HUES64 (cell line): ENCODE results near the gene TSPAN3. TPM values are rescaled to one million over a fixed set of nuclear protein-coding genes. Genes with fewer than 3 reads are reported as not detected.

ENCODE experiments used
- H3K27ac ChIP-seq: 2 replicates; pipeline ENCODE4 v1.7.0; 2013; ENCODE audit warnings: low read depth, low read length, inconsistent platforms
- H3K27me3 ChIP-seq: 2 replicates; pipeline ENCODE4 v1.6.1; 2013; ENCODE audit warnings: mild to moderate bottlenecking, low read length; ENCODE audit not compliant: insufficient read depth
- H3K36me3 ChIP-seq: 2 replicates; pipeline ENCODE4 v1.6.1; 2013; ENCODE audit warnings: mild to moderate bottlenecking, low read length; ENCODE audit not compliant: insufficient read depth
- H3K4me1 ChIP-seq: 2 replicates; pipeline ENCODE4 v1.6.1; 2013; ENCODE audit warnings: mild to moderate bottlenecking, low read length, moderate library complexity; ENCODE audit not compliant: insufficient read depth
- H3K4me3 ChIP-seq: 2 replicates; pipeline ENCODE4 v1.5.1; 2013; ENCODE audit warnings: mild to moderate bottlenecking, low read length, moderate library complexity
- H3K9ac ChIP-seq: 2 replicates; pipeline ENCODE4 v1.6.1; 2013; ENCODE audit warnings: mild to moderate bottlenecking, low read depth, low read length
- H3K9me3 ChIP-seq: 2 replicates; pipeline ENCODE4 v1.6.1; 2013; ENCODE audit warnings: low read depth, low read length; ENCODE audit not compliant: insufficient read depth
- WGBS: fragments of 150-250, 120-280 bp; methylation state at CpG from one replicate; pipeline ENCODE4 v1.1.7; 2013; ENCODE audit warnings: missing lambda C conversion rate; 5-methylcytosine and 5-hydroxymethylcytosine counted together
- polyA plus RNA-seq, 2 experiments: library from polyadenylated mRNA; stranded (reverse); fragments of 50-300 nt; gene quantifications; one replicate each; pipeline ENCODE4 v1.2.3, GENCODE V29; 2013

The TSPAN3 gene
- 96.7 TPM for polyA plus RNA-seq (2013, experiment 1 of 2)
- polyA plus RNA-seq (2013, experiment 2 of 2) = 110 TPM

- peak within 1 kb of the TSS; percentile 80 for H3K27ac ChIP-seq
- WGBS = under 1% methylated on average over 97 of the region's 97 CpGs
- peak within 1 kb of the TSS; percentile 92 for H3K4me3 ChIP-seq
- peaks cover 7% of the 10 kb centered on the region; the same call in 1 of the 2 replicates for H3K36me3 ChIP-seq
- peaks cover 7% of the 10 kb centered on the region for H3K27me3 ChIP-seq
- peaks cover 14% of the 10 kb centered on the region for H3K4me1 ChIP-seq
- peak within 1 kb of the TSS; percentile 95 for H3K9ac ChIP-seq
- no peaks in the 10 kb centered on the region for H3K9me3 ChIP-seq
Measured at GRCh38 chr15:77070495-77071304, at the start of gene TSPAN3. Gene TSPAN3, minus strand, starts transcription at chr15:77071109. Its CDS starts 155 bp downstream, at chr15:77070954.

- no peaks in the 10 kb centered on the region for H3K27me3 ChIP-seq
- WGBS = 73% methylated on average over 4 of the region's 4 CpGs
- H3K9ac ChIP-seq = no peak overlapping the region
- H3K4me1 ChIP-seq = peaks cover 9% of the 10 kb centered on the region
- H3K27ac ChIP-seq = no peak overlapping the region
- no peaks in the 10 kb centered on the region for H3K9me3 ChIP-seq
- H3K36me3 ChIP-seq = no peaks in the 10 kb centered on the region
- no peak overlapping the region for H3K4me3 ChIP-seq
Measured at GRCh38 chr15:77120576-77120975, 49.7 kb upstream of the TSPAN3 start.

GRCh38 chr15:77119446-77119845 is 48.5 kb upstream of the TSPAN3 start:
- 82% methylated on average over 1 of the region's 1 CpG for WGBS
- H3K27ac ChIP-seq = no peak overlapping the region

GRCh38 chr15:77118882-77119321 is 48.0 kb upstream of the TSPAN3 start:
- Histone ChIP-seq H3K27ac (no peak overlapping the region), H3K9me3 (no peaks in the 10 kb centered on the region), H3K9ac (no peak overlapping the region), H3K4me1 (peaks cover 9% of the 10 kb centered on the region), H3K27me3 (no peaks in the 10 kb centered on the region), H3K4me3 (no peak overlapping the region), H3K36me3 (peaks cover 7% of the 10 kb centered on the region; the same call in 1 of the 2 replicates)
- 78% methylated on average over 3 of the region's 3 CpGs for WGBS

More at GRCh38 chr15:77119446-77119845, 48.5 kb upstream of the TSPAN3 start:
- peaks cover 9% of the 10 kb centered on the region for H3K4me1 ChIP-seq
- H3K9ac ChIP-seq = no peak overlapping the region
- H3K27me3 ChIP-seq = no peaks in the 10 kb centered on the region
- no peak overlapping the region for H3K4me3 ChIP-seq
- peaks cover 5% of the 10 kb centered on the region; the same call in 1 of the 2 replicates for H3K36me3 ChIP-seq
- H3K9me3 ChIP-seq = no peaks in the 10 kb centered on the region

- no peak overlapping the region for H3K9ac ChIP-seq
- H3K36me3 ChIP-seq = peaks cover 11% of the 10 kb centered on the region; the same call in 1 of the 2 replicates
- 99% methylated on average over 4 of the region's 4 CpGs for whole genome bisulfite sequencing
- H3K27me3 ChIP-seq = no peaks in the 10 kb centered on the region
- H3K9me3 ChIP-seq = no peaks in the 10 kb centered on the region
- H3K27ac ChIP-seq = no peak overlapping the region
- H3K4me3 ChIP-seq = no peak overlapping the region
- H3K4me1 ChIP-seq = 0 out of 2 replicates have a peak, but pooled peaks cover under 1% of the 10 kb centered on the region
Measured at GRCh38 chr15:77115179-77115578, 44.3 kb upstream of the TSPAN3 start.

GRCh38 chr15:77112838-77113504 is 42.1 kb upstream of the TSPAN3 start:
- H3K27ac ChIP-seq = no peak overlapping the region
- peaks cover 11% of the 10 kb centered on the region; the same call in 1 of the 2 replicates for H3K36me3 ChIP-seq
- no peaks in the 10 kb centered on the region for H3K27me3 ChIP-seq
- no peak overlapping the region for H3K9ac ChIP-seq
- H3K9me3 ChIP-seq = no peaks in the 10 kb centered on the region
- H3K4me3 ChIP-seq = no peak overlapping the region
- H3K4me1 ChIP-seq = no peaks in the 10 kb centered on the region
- WGBS = 65% methylated on average over 2 of the region's 2 CpGs

GRCh38 chr15:77111789-77112188 is 40.9 kb upstream of the TSPAN3 start:
- H3K27ac ChIP-seq = no peak overlapping the region
- no peaks in the 10 kb centered on the region for H3K4me1 ChIP-seq
- 98% methylated on average over 3 of the region's 3 CpGs for WGBS
- no peaks in the 10 kb centered on the region for H3K9me3 ChIP-seq
- H3K9ac ChIP-seq = no peak overlapping the region
- no peak overlapping the region for H3K4me3 ChIP-seq
- peaks cover 11% of the 10 kb centered on the region; the same call in 1 of the 2 replicates for H3K36me3 ChIP-seq
- no peaks in the 10 kb centered on the region for H3K27me3 ChIP-seq

- no peak overlapping the region for H3K9ac ChIP-seq
- 56% methylated on average over 9 of the region's 9 CpGs for WGBS
Measured at GRCh38 chr15:77107531-77108355, 36.8 kb upstream of the TSPAN3 start.

GRCh38 chr15:77107068-77107467 is 36.2 kb upstream of the TSPAN3 start:
- Histone ChIP-seq H3K27me3 (no peaks in the 10 kb centered on the region), H3K4me3 (no peak overlapping the region), H3K27ac (no peak overlapping the region), H3K36me3 (no peaks in the 10 kb centered on the region), H3K9ac (no peak overlapping the region), H3K4me1 (no peaks in the 10 kb centered on the region), H3K9me3 (no peaks in the 10 kb centered on the region)
- 85% methylated on average over 2 of the region's 2 CpGs for WGBS

More at GRCh38 chr15:77107531-77108355, 36.8 kb upstream of the TSPAN3 start:
- no peaks in the 10 kb centered on the region for H3K36me3 ChIP-seq
- no peaks in the 10 kb centered on the region for H3K27me3 ChIP-seq
- no peaks in the 10 kb centered on the region for H3K4me1 ChIP-seq
- no peaks in the 10 kb centered on the region for H3K9me3 ChIP-seq
- H3K4me3 ChIP-seq = no peak overlapping the region
- H3K27ac ChIP-seq = no peak overlapping the region

GRCh38 chr15:77104155-77104554 is 33.2 kb upstream of the TSPAN3 start:
- no peak overlapping the region for H3K9ac ChIP-seq
- WGBS = 94% methylated on average over 3 of the region's 3 CpGs

More at GRCh38 chr15:77104155-77104554, 33.2 kb upstream of the TSPAN3 start:
- no peak overlapping the region for H3K4me3 ChIP-seq
- H3K36me3 ChIP-seq = no peaks in the 10 kb centered on the region
- H3K27me3 ChIP-seq = no peaks in the 10 kb centered on the region
- H3K4me1 ChIP-seq = no peaks in the 10 kb centered on the region
- H3K27ac ChIP-seq = no peak overlapping the region
- H3K9me3 ChIP-seq = no peaks in the 10 kb centered on the region
